Glutamatergic neuron (in vitro differentiated cells): Measurements from ENCODE around the gene PALLD. TPM values are rescaled to one million over a fixed set of nuclear protein-coding genes. Genes with fewer than 3 reads are reported as not detected.

ENCODE experiments used
- DNase-seq: peaks from one replicate; pipeline ENCODE4 v3.0.0; 2022
- H3K27ac Mint-ChIP-seq: one replicate; pipeline ENCODE4 v1.8.0; 2020; ENCODE audit warnings: mild to moderate bottlenecking, mixed read lengths, inconsistent platforms; ENCODE audit not compliant: unreplicated experiment
- H3K27me3 Mint-ChIP-seq: one replicate; pipeline ENCODE4 v1.8.0; 2020; ENCODE audit warnings: mild to moderate bottlenecking, moderate library complexity, mixed read lengths, inconsistent platforms; ENCODE audit not compliant: unreplicated experiment
- H3K36me3 Mint-ChIP-seq: one replicate; pipeline ENCODE4 v1.8.0; 2020; ENCODE audit warnings: mild to moderate bottlenecking, mixed read lengths, inconsistent platforms; ENCODE audit not compliant: unreplicated experiment
- H3K4me1 Mint-ChIP-seq: one replicate; pipeline ENCODE4 v1.8.0; 2020; ENCODE audit warnings: mild to moderate bottlenecking, low read depth, mixed read lengths, inconsistent platforms; ENCODE audit not compliant: unreplicated experiment
- H3K4me3 Mint-ChIP-seq: one replicate; pipeline ENCODE4 v1.8.0; 2020; ENCODE audit warnings: mild to moderate bottlenecking, mixed read lengths, inconsistent platforms; ENCODE audit not compliant: unreplicated experiment
- H3K9me3 Mint-ChIP-seq: one replicate; pipeline ENCODE4 v1.8.0; 2020; ENCODE audit warnings: mild to moderate bottlenecking, moderate library complexity, mixed read lengths, inconsistent platforms; ENCODE audit not compliant: unreplicated experiment
- total RNA-seq: library from RNA; stranded (reverse); fragmentation: NEBNext Ultra II Directional; extraction: Animal tissue kit (Norgen Biotek cat#: 25700); gene quantifications from one replicate; pipeline ENCODE4 v1.2.1, GENCODE V29; 2021; ENCODE audit not compliant: unreplicated experiment
- TF ChIP-seq, protein P1 (sequence below): fragments of 200-600 bp; sonication (generic); IDR thresholded peaks from one replicate; pipeline ENCODE4 v1.5.0; 2021; ENCODE audit not compliant: partially characterized antibody, unreplicated experiment

The PALLD gene
- total RNA-seq, 1 donor from 2014 or later = 37.5 TPM

DNA sequence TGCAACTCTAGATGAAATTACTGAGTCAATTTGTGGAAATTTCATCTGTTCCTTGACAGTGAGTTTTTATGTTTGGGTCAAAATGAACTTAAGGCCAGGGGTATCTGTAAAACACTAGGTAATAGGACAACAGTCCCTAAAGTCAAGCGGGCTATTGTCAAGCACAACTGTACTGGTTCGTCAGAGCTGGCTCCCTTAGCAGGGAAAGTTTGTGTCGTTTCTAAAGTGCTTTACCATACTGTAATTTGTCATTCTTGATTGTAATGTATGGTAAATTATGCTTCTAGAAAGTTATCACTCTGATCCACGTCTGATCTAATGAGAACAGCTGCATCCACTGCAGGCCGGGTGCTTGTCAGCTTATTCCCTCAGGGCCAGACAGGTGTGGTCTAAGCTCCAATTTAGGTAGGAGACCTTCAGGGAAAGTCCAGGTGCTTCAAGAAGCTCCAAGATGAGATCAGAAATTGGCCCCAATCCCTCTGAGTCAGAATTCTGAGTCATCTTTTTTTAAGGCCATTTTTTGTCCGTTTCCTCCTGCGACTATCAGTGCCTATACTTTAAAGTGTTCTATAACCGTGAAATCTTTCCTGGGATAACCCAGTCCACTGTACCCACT lies 92.2 kb downstream of the PALLD start:
- H3K4me1 Mint-ChIP-seq = no peaks in the 10 kb centered on the region
- H3K4me3 Mint-ChIP-seq = no peak overlapping the region
- no peaks in the 10 kb centered on the region for H3K9me3 Mint-ChIP-seq
- TF ChIP-seq, protein P1, sequence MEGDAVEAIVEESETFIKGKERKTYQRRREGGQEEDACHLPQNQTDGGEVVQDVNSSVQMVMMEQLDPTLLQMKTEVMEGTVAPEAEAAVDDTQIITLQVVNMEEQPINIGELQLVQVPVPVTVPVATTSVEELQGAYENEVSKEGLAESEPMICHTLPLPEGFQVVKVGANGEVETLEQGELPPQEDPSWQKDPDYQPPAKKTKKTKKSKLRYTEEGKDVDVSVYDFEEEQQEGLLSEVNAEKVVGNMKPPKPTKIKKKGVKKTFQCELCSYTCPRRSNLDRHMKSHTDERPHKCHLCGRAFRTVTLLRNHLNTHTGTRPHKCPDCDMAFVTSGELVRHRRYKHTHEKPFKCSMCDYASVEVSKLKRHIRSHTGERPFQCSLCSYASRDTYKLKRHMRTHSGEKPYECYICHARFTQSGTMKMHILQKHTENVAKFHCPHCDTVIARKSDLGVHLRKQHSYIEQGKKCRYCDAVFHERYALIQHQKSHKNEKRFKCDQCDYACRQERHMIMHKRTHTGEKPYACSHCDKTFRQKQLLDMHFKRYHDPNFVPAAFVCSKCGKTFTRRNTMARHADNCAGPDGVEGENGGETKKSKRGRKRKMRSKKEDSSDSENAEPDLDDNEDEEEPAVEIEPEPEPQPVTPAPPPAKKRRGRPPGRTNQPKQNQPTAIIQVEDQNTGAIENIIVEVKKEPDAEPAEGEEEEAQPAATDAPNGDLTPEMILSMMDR = no peak
- H3K27ac Mint-ChIP-seq = no peak overlapping the region
- no peaks in the 10 kb centered on the region for H3K27me3 Mint-ChIP-seq
- DNase-seq = no peak
- H3K36me3 Mint-ChIP-seq = no peaks in the 10 kb centered on the region

DNA sequence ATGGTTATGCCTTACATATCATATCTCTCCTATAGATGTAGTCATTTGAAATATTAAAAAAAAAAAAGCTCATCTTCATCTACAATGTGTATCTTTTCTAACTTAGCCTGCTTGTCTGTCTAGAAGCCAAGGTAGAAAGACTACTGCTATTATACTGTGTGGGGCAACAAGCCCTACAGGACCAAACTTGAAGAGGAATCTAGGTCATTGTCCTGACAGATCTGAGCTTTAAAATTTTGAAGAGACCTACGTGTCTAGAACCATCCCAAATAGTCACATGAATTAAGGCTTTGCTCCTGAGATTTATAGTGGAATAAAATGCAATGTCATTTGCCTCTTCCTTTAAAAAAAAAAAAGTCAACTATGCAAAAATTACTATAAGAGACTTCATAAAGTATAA lies 95.8 kb downstream of the PALLD start:
- H3K9me3 Mint-ChIP-seq = no peaks in the 10 kb centered on the region
- H3K36me3 Mint-ChIP-seq = no peaks in the 10 kb centered on the region
- H3K27me3 Mint-ChIP-seq = no peaks in the 10 kb centered on the region
- H3K27ac Mint-ChIP-seq = no peak overlapping the region
- no peaks in the 10 kb centered on the region for H3K4me1 Mint-ChIP-seq
- no peak overlapping the region for H3K4me3 Mint-ChIP-seq
- DNase-seq = no peak
- TF ChIP-seq, protein P1 = no peak

DNA sequence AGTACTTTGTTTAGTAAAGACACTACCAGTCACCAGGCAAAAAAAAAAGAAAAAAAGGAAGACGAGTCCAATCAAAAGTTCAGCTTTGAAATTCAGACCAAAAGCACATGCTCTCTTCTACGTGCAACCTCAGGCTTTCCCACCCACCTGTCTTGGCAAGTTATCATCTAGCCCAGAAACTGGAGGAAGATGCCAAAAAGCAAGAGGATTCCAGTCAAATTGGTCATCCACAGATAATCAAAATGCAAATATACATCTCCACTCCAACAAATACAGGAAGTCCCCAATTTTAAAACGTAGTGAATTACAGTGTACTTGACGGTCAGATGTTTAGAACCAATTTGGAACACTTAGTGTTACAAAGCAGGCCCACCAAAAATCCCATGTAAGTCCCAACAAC lies 96.5 kb downstream of the PALLD start:
- Mint-ChIP-seq H3K4me3 (no peak overlapping the region), H3K27ac (no peak overlapping the region), H3K4me1 (no peaks in the 10 kb centered on the region), H3K9me3 (no peaks in the 10 kb centered on the region), H3K36me3 (no peaks in the 10 kb centered on the region), H3K27me3 (no peaks in the 10 kb centered on the region)
- DNase-seq = no peak
- TF ChIP-seq, protein P1 = no peak

DNA sequence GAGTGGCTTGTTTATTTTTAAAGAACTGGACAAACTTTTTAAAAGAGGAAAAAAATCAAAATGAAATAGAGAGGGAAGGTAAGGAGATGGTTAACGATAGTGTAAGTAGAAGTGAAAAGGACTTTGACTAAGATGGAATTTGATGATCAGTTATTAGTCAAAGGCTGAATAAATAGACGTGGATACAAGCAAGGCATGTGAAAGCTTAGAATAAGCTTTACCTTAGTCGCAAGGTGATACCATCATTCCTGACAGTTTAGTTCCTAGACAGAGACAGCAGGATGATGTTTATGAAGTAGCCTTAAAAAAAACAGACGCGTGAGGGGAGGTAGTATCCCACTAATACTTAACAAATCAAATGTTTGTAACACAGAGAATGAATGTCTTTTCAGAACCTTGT lies 97.3 kb downstream of the PALLD start:
- no peak overlapping the region for H3K4me3 Mint-ChIP-seq
- no peaks in the 10 kb centered on the region for H3K4me1 Mint-ChIP-seq
- no peak overlapping the region for H3K27ac Mint-ChIP-seq
- TF ChIP-seq, protein P1 = no peak
- no peaks in the 10 kb centered on the region for H3K9me3 Mint-ChIP-seq
- no peaks in the 10 kb centered on the region for H3K27me3 Mint-ChIP-seq
- H3K36me3 Mint-ChIP-seq = no peaks in the 10 kb centered on the region
- DNase-seq = no peak

DNA sequence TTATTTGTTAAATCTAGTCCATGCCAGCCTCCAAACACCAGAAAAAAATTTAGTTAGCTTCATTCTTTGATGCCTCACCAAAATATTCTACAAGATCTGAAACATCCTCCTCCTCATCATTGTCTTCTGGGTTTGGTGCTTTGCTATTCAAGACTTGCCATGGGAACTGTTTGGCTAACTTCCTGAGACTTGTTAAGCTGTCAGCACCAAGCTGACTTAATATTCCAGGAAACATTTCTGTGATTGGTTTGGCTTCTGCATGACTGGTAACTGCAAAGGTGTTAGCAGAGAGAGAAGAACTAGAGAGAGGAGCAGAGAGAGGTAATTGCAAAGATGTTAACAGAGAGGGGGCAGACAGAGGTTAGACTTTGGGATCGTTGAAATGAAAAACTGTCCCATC lies 101.3 kb downstream of the PALLD start:
- no peak overlapping the region for H3K27ac Mint-ChIP-seq
- no peak overlapping the region for H3K4me3 Mint-ChIP-seq
- H3K36me3 Mint-ChIP-seq = no peaks in the 10 kb centered on the region
- TF ChIP-seq, protein P1 = no peak
- H3K27me3 Mint-ChIP-seq = no peaks in the 10 kb centered on the region
- H3K9me3 Mint-ChIP-seq = no peaks in the 10 kb centered on the region
- H3K4me1 Mint-ChIP-seq = peaks cover 2% of the 10 kb centered on the region
- no peak for DNase-seq
